Large intestine (tissue), 1 donor: Measurements from ENCODE around the gene BMI1. TPM values are rescaled to one million over a fixed set of nuclear protein-coding genes. Genes with fewer than 3 reads are reported as not detected.

ENCODE experiments used
- polyA plus RNA-seq: library from polyadenylated mRNA; unstranded; fragments of 120-200 nt; gene quantifications from one replicate; pipeline ENCODE4 v1.2.1, GENCODE V29; 2013

Gene BMI1
- polyA plus RNA-seq, 1 donor, result 46.6 TPM

Other genes starting within 250 kb of the BMI1 start
- not detected for gene EBLN1, start 103.1 kb upstream of the BMI1 start, polyA plus RNA-seq
- gene COMMD3, start 4.7 kb upstream of the BMI1 start, polyA plus RNA-seq, result 69.2 TPM
- 0.19 TPM for gene SPAG6, start 24.4 kb downstream of the BMI1 start, polyA plus RNA-seq